NCI-H345 treated with DMSO at 0.1 percent for 48 hours (cell line): ENCODE measurements around the gene DMC1.

Experiments used
- DNase-seq: peaks from one replicate; lab custom pipeline; 2025; ENCODE audit not compliant: unreplicated experiment; lab: John Stamatoyannopoulos, UW

DMC1 gene

GRCh38 chr22:38503021-38503420 lies 67.0 kb downstream of the DMC1 start:
- DNase-seq, result no peak

DNA sequence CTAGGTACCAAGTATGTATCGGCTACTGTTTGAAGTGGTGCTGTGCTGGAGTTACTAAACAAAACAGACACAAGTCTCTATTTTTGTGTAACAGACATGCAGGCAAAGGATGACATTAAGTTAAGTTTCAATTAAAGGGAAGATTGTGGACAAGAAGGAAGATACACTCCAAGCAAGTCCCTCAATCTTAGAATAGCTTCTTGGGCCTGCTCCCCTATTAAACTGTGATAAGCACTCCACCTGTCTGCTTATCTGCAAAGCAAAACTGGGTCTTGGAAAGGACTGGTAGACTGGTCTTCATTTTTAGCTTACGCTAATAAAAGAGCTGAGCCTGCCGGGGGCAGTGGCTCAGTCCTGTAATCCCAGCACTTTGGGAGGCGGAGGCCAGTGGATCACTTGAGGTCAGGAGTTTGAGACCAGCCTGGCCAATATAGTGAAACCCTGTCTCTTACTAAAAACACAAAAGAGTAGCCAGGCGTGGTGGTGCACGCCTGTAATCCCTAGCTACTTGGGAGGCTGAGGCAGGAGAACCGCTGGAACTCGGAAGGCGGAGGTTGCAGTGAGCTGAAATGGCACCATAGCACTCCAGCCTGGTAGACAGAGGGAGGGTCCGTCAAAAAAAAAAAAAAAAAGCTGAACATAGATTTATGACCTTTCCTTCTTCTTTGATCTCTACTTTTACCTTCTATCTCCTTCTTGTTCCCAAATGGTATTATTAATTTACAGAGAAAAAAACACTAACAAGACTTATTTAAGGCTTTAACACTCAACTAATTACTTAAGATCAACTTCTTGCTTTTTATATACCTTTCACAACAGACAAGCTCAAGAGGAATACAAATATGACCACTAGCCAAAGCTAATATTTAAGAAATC lies 67.9 kb downstream of the DMC1 start:
- DNase-seq, result no peak

DNA sequence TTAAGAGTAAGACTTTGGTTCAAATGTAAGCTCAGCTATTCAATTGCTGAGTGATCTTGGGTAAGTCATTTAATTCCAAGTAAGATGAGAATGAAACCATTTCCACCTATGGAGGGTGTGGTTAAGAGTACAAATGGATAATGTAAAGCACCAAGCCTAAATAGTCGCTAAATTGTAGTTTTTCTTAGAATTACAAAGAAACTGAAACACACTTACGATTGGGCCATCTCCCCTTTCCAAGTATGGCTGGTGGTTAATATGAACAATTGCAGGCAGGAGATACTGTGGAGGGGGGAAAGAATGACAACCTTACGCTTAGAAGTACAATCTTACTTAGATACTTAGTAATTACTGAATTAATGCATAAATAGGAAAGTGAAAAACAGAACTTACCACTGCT lies 72.1 kb downstream of the DMC1 start:
- DNase-seq, result no peak

- DNase-seq, result no peak
Measured at GRCh38 chr22:38494939-38495338, 75.0 kb downstream of the DMC1 start.

DNA sequence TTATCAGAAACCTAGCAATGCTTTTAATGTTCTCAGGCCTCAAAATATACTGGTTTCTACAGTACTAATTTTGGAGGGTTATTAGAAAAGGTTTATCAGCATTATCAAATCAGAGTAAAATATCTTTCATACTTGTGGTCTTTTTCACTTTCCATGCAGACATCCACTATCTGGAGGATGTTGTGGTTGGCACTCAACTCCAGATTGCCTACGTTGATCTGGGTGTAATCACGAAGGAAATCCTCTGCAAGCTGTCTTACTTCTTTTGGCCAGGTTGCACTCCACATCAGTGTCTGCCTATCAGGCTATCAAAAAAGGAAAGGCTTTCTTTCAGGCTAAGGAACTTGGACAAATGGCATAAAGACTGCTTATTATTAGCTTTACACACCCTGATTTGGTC lies 75.5 kb downstream of the DMC1 start:
- no peak for DNase-seq

GRCh38 chr22:38491707-38492348 lies 78.2 kb downstream of the DMC1 start:
- no peak for DNase-seq

DNA sequence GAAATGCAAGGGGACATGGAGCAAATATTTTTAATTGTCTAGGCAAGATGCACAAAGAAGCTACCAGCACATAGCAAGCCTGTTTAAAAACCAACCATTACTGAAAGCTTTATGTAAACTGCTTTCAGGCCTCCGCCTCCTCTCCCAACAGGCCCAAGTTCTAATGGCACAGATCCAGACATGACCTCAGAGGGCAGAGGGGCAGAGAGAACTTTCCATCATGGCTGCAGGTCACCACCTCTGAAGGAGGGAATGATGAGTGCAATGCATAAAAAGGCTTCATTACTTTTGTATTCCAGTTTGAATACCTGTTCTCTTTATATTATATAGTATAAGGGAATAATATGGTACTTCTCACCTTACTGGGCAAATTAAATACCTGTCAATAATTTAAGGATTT lies 79.1 kb downstream of the DMC1 start:
- DNase-seq, result no peak

DNA sequence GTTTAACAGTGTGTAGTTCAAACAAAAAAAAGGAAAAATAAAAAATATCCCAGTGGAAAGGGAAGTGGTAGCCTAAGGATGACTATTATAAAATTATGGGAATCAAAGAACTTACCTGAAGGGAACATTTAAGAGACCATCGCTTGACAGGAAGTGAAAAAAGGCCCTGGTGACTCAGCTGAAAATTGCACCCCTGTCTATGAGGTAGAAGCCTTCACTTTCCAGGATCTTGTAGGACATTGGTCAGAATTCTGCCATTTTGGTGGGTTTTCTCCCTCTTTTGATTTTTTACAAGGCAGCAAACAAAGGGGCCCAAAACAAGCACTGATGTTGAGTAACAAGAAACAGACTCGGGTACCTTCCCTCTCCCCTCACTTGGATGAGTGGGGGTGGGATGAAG lies 79.5 kb downstream of the DMC1 start:
- DNase-seq, result no peak

- no peak for DNase-seq
Measured at GRCh38 chr22:38489561-38490145, 80.3 kb downstream of the DMC1 start.

- DNase-seq, result no peak
Measured at GRCh38 chr22:38489142-38489541, 80.8 kb downstream of the DMC1 start.

GRCh38 chr22:38487946-38488345 lies 82.0 kb downstream of the DMC1 start:
- DNase-seq, result no peak

GRCh38 chr22:38485783-38486182 lies 84.2 kb downstream of the DMC1 start:
- DNase-seq, result no peak

GRCh38 chr22:38484244-38484643 lies 85.7 kb downstream of the DMC1 start:
- no peak for DNase-seq

DNA sequence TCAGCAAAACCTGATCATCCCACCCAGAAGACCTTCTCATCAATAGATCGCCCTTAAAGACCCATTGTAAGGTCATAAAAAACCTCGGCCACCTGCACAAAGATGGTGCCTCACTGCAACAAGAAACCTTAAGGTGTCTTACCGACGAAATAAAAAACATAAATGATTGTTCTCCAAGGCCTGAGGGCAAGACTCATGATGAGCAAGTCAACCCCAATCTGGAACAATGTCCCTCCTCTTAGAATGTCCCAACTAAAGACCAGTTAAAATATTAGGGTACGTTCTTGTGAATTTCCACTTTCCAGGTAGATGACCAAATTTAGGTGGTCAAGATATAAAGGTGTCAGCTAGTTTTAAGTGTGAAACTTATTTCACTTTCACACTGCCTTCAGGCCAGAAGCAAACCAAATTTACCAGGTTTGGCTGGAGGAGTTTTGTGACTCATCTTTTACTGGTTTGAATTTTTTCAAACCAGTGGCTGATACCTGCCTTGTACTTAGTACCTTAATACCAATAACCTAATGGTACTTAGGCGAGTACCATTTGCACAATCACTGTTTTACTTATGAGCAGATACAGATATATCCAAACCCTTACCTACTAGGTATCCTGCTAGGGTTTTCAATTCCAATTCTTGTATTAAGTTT lies 87.2 kb downstream of the DMC1 start:
- DNase-seq, result no peak

DNA sequence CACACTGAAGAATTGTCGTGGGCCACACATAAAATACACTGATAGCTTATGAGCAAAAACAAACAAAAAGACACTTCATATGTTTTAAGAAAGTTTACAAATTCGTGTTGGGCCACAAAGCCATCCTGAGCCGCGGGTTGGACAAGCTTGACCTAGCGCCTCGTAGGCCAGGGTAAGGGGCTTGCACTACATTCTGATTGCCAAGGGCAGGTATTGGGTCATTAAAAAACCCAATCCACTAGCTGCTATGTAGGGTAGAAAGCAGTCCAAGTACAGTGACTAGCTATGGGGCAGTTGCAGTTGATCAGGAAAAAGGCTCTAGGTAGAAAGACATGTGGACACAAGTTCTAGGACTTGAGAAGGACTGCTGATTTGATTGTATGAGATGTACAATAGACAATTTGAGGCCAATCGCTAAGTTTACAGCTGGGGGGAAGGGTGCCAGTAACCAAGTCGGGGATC lies 88.1 kb downstream of the DMC1 start:
- DNase-seq, result no peak

GRCh38 chr22:38481162-38481870 lies 88.7 kb downstream of the DMC1 start:
- DNase-seq, result no peak

- no peak for DNase-seq
Measured at GRCh38 chr22:38479096-38479837, 90.7 kb downstream of the DMC1 start.

GRCh38 chr22:38477585-38477984 lies 92.4 kb downstream of the DMC1 start:
- DNase-seq, result no peak

- no peak for DNase-seq
Measured at GRCh38 chr22:38474003-38474607, 95.9 kb downstream of the DMC1 start.

GRCh38 chr22:38471237-38471636 lies 98.7 kb downstream of the DMC1 start:
- no peak for DNase-seq
